ENCODE data around the gene TNFSF8.

GRCh38 chr9:114893221-114894010 is 37.0 kb downstream of the TNFSF8 start:
- no peak for TF ChIP-seq ZNF124 (CRISPR knock-in tag; IDR thresholded peaks at IDR 0.05)
- TF ChIP-seq PCBP2 (IDR thresholded peaks at IDR 0.05; ENCODE audit: low read depth, low read length, poor library complexity, severe bottlenecking), result no peak
- no peak for TF ChIP-seq TEAD1 (CRISPR knock-in tag; IDR thresholded peaks at IDR 0.05)
- TF ChIP-seq CREB5 (CRISPR knock-in tag; IDR thresholded peaks at IDR 0.05), result no peak
- no peak for TF ChIP-seq C11orf30 (IDR thresholded peaks at IDR 0.05; ENCODE audit: low read depth)
- no peak for TF ChIP-seq POLR2A (conservative IDR thresholded peaks at IDR 0.05)
